ENCODE measurements around the gene PEX10.

PEX10 gene

DNA sequence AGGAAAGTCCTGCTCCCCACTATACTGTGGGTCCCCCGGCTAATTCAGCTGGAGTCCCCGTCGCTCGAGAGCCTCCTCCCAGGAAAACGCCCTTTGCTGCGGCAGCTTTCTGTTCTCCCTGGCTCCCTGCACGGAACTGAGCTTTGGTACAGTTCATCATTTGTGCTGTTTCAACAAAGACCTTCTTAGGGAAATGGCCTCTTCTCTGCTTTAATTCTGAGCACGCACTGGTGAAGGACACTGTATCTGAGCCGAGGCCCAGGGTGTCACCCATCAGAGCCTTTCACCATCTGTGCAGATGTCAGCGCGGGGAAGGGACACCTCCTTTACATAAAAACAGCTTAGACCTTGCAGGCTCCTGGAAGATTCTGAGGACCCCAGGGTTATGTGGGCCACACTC, 13.5 kb upstream of the PEX10 start:
- DNase-seq (ENCODE audit: low spot score) = no peak

DNA sequence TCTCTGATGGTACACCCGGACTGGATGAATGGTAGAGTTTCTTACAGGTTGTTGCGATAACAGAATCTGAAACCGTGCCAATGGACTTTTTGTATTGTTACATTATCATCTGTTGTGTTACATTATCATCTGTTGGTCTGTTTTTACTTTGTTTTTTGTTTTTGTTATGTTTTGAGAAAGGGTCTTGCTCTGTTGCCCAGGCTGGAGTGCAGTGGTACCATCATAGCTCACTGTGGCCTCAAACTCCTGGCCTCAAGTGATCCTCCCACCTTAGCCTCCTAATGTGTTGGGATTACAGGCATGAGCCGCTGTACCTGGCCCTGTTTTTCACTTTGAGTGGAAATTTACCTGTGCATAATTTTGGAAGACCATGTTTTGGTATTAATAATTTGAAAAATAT, 10.2 kb upstream of the PEX10 start:
- DNase-seq (ENCODE audit: low spot score) = no peak

DNA sequence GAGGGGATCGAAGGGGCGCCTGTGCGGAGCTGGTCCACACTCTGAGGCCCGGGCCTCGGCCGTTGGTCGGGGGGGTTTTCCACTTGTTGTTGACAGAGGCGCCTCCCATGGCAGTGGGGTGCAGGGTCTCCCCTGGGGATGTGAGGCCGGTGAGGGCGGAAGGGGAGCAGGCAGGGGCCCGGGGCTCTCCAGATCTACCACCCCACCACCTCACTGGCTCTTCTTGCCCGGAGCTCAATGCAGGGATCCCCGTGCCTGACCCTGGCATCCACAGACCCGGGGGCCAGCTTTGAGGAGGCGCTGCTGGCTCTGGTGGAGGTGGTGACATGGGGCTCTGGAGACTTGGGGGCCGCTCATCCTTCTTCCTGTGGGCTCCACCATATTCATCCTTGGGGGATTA, 7.1 kb upstream of the PEX10 start:
- DNase-seq (ENCODE audit: low spot score) = no peak

DNA sequence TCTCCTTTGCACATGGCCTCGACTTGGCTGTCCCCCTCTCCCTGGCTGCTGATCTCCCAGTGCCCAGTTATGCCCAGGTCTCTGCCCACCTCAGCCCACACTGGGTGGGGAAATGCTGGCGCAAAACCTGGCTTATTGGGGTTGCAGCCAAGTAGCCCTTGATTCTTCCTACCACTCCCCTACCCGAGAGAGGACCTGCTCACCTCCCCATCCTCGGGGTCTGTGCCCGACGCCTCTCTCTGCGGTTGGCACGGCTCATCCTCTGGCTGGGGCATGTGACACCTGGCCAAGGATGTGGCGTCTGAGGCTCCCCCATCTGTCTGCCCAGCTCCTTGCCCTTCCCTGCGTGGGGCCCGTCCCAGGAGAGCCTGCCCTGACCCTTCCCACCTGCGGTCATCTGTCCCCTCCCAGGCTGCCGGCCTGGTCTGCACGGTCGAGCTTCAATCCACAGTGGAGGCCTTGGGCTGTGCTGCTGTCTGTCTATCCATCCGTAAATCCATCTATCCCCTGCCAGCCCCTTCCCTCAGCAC, 6.5 kb upstream of the PEX10 start:
- DNase-seq (ENCODE audit: low spot score) = no peak

DNA sequence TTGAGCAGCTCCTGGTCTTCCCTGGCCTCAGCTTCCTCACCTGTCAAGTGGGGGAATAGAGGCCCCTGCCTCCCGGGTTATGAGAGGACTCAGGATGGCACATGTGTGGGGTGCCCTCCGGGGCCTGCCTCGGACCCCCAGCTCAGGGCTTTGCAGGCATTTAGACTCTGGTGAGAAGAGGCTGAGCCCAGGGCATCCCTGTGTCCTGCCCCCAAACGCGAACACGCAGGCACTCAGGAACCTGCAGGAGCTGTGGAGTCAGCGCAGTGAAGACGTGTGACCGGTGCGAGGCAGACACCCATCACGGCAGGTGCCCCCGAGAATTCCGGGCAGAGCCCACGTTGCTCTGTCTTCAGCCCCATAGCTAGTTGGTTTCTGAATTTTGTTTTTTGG, 5.5 kb upstream of the PEX10 start:
- no peak for DNase-seq (ENCODE audit: low spot score)

DNA sequence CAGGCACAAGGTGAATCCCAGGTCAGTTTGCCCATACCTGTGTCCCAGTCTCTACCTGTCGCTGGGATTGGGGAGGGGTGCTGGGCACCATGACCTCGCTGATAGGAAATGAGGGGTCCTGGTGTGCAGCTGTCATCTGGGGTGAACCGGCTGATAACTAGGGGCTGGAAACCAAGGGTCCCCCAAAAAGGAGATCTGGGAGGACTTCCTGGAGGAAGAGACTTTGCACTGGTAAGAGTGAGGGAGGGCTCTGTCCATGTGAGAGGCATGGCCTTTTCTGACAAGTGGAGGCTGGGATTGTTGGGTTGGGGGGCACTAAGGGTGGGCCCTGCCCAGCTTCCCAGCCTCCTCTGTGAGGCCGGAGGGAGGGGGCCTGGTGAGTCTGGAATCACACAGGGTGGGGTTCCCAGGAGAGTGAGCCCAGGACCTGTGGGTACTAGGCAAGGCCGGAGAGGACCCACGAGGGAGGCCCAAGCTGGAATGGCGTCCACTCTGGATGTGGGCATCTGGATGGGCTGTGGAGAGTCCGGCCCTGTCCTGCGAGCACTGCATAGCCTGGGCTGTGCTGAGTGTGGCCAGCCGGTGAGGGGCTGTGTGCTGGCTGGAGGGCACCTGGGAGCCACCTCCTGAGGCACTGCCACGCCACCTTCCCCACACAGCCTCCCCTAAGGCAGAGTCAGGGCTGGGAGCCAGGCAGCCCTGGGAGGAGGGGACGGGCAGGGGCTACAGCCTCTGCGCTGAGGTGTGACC, 4.9 kb upstream of the PEX10 start:
- no peak for DNase-seq (ENCODE audit: low spot score)

DNA sequence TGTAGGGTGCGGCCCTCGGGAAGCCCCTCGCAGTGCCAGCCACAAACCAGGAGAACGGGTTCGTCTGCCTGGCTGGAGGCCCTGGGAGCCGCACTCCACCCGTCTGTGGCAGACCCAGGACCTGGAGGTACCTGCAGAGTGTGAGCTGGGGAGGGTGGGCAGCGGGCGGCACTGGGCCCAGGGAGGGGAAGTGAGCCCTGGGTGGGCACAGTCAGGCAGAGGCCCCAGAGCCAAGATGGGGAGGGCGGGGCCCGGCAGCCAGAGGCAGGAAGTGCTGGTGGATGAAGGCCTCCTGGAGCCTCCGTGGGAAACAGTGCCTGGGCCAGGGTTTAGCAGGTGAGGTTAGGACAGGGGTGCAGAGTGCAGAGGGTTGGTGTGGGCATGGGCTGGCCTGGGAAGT, 4.0 kb upstream of the PEX10 start:
- no peak for DNase-seq (ENCODE audit: low spot score)

DNA sequence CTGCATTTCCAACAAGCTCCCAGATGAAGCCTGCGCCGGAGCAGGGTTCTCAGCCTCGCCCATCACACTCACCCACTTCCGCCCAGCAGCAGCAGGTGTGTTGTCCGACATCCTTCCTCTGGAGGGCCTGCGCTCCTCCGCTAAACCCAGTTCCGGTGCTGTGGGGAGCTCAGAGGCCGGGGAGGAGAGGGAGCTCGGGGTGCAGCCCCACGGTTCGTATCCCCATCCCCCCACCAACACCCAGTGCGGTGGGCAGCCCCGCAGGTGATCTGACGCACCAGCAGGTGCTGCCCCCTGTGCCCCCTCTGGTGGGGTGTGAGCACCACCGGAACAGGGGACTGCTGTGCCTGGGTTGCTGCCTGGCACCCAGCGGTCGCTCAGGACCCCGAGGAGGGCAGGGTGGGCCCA, 3.4 kb upstream of the PEX10 start:
- DNase-seq (ENCODE audit: low spot score) = no peak

DNA sequence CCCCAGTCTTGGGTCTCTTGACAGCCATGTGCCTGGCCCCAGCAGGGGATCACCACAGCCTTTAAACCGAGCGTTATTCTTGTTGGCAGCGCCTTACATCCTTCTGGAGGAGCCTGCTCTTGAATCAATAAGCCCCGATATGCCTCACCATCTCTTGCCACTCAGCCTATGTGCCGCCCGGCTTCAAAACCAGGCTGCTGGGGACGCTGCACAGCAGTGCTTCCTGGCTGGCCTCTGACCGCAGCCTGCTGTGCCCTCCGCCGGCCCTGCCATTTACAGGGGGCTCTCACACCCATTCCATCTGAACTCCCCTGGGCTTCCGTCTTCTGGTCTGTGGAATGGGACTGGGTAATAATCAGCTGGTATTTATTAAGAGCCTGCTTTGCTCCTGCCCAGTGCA, 3.0 kb upstream of the PEX10 start:
- DNase-seq (ENCODE audit: low spot score) = no peak

DNA sequence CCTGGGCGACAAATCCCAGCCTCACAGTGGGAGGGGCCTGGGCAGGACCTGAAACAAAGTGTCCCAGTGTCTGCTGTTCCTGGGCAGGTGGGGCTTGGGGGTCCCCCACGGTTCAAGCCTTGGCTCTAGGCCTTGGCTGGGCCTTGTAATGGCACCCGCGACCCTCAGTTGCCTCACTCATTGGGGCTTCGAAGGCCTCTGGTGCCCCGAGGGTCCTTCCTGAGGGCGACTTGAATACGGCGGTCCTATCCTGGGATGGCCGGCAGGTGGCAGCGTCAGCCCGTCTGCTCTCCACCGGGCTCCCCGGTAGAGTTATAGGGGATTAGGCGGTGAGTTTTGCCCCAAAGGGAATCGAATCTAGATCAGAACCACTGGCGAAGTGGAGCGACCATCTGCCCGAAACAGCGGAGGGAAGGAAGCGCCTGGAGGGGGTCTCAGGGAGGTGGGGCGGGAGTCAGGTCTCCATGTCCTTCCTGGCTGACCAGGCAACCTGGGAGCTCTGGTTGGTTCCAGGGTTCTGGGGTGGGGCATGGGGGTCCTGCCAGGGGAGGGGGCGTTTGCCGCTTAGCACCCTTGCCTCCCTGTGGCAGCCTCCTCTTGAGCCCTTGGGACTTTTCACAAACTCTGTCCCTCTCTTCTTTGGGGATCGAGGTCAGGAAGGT, 2.1 kb upstream of the PEX10 start:
- DNase-seq (ENCODE audit: low spot score) = peak; percentile 58

DNA sequence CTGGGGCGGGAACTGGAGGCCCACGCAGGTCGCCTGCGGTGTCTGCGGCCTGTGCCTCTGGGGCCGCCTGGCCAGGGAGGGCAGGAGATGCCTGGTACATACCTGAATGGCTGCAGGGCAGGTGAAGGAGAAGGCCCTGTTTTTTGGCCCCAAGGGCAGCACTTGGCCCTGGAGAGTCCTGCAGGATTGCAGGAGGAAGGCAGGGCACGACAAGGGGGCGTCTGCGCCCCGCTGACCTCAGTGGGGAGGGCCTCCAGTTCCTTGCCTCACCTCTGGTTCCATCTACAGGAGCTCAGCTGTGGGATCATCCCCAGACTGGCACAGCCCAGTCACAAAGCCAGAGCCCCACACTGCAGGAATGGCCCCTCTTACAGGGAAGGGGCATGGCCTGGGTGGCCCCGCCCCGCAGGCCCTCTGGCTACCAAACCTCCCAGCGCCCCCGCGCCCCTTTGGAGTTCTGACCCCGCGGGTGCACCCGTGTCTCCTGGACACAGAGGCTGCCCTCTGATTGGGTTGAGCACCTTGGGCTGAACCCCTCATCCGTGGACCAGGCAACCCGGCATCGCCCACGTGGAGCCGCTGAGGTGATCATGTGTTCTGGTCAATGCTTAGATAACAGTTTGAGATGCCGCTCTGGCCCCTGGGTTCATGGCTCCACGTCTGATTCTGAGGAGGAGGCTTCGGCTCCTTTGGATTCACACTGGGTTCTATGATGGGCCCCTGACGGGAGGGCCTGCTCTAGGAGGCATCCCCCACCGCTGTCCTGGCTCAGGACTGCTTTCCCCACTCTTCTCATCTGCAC, 1.3 kb upstream of the PEX10 start:
- DNase-seq (ENCODE audit: low spot score) = peak; percentile 42

DNA sequence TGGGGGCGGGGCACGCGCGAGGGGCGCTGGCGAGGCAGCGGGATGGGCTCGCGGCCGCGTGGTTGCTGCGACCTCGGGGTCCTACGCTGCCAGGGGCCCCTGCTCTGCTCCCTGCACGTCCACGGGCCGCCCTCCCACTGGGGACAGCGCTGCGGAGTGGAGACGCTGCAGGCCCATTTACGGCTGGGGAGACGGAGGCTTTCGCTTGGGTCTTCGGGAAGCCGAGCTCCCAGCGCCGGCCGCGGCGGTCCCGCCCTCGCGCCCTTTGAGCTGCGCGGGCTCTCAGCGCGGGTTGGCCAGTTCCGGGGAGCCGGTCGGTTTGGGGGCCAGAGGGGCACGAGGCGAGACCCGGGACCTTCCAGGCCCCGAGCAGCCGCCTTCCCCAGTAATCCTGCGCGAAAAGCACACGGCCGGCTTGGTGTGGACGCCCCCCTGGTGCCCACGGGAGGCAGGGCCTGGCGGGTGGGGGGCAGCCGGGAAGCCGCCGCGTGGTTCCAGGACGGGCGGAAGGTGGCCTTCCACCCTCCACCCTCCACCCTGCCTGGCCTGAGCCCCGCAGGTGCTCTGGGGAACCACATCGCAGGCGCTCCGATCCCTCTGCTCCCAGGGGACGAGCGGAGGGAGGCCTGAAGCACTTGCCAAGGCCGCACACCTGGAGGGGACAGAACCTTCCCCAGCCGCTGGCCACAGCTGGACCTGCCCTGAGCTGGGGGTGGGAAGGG, 570 bp upstream of the PEX10 start:
- peak; percentile 24 for DNase-seq (ENCODE audit: low spot score)

DNA sequence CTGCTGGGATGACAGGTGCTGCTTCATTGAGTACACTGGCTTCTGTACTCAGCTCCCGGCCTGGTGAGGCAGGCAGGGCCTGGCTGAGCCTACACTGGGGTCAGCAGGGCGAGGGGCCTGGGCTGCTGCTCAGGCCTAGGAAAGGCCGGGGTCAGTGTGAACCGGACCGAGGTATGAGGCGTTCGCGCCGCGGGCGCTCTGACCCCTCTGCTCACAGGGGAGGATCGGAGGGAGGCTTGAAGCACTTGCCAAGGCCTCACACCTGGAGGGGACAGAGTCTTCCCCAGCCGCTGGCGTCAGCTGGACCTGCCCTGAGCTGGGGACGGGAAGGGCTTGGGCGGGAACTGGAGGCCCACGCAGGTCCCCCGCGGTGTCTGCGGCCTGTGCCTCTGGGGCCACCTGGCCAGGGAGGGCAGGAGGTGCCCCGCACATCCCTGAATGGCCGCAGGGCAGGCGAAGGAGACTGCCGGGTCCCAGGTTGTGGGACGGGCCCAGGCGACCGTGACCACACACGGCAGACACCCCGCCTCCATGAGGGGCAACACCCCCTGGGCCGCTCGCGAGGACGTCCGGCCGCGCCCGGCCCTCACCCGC, 466 bp downstream of the PEX10 start:
- no peak for DNase-seq (ENCODE audit: low spot score)

DNA sequence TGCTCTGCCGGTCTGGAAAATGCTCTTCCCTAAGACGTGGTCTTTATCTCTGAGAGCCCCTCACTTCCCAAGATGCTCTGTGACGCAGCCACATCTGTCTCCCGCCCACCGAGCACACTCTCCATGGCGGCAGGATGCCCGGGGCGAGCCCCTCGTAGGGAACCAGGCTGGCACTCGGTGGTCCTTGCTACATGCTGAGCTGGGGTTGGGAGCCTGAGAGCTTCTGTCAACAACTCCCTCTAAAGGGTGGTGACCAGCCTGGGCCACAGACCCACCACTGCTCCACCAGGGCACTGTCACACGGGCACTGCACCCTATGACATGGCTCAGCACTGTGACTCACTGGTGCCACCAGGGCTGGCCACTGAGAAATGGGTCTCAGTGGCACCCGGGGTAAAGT, 2.6 kb downstream of the PEX10 start:
- DNase-seq (ENCODE audit: low spot score) = no peak

DNA sequence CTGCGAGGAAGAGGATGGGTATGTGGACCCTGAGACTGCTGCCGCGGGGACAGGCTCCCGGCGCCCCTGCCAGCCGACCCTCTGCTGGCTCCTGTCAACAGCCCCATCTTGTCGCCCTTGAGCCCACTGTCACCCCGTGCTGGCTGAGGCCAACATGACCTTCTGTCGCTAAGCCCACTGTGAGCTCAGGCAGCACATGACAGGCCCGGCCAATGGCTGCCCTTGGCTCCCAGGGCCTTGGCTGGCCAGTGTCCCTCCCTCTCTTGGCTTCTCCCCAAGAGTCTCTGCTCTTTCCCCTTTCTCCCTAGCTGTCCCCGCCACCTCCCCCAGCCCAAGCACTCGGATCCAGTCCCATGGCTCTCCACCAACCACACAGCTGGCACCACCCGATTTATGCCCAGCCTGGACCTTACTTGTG, 3.5 kb downstream of the PEX10 start:
- no peak for DNase-seq (ENCODE audit: low spot score)

DNA sequence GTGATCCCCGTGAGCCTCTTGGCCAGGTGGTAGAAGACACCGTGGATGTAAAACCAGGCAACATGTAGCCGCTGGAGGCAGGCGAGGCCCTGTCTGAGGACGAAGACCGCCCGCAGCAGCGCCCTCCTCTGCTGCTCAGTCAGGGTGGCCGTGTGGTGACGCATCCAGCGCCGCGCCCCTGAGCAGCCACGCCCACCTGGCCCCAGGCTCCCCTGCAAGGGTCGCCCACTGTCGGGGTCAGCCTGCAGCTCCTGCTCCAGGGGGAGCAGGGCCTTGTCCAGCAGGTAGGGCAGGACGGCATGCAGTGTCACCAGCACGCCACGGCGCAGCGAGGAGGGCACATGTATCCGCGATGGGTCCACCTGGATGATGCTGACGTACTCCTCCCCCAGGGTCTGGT, 3.9 kb downstream of the PEX10 start:
- DNase-seq (ENCODE audit: low spot score) = no peak

DNA sequence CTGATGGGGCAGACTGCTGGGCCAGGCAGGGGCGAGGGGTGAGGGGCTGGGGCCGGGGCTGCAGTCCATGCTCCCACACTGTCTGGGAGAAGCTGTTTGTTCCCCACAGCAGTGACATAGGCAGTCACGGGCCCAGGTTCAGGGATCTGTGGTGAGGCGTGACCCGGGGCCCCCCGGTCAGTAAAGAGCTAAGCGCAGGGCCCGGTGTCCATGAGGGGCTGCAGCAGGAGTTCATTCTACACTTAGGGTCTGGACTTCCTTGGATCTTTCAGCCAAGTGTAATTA, 4.4 kb downstream of the PEX10 start:
- DNase-seq (ENCODE audit: low spot score) = no peak

DNA sequence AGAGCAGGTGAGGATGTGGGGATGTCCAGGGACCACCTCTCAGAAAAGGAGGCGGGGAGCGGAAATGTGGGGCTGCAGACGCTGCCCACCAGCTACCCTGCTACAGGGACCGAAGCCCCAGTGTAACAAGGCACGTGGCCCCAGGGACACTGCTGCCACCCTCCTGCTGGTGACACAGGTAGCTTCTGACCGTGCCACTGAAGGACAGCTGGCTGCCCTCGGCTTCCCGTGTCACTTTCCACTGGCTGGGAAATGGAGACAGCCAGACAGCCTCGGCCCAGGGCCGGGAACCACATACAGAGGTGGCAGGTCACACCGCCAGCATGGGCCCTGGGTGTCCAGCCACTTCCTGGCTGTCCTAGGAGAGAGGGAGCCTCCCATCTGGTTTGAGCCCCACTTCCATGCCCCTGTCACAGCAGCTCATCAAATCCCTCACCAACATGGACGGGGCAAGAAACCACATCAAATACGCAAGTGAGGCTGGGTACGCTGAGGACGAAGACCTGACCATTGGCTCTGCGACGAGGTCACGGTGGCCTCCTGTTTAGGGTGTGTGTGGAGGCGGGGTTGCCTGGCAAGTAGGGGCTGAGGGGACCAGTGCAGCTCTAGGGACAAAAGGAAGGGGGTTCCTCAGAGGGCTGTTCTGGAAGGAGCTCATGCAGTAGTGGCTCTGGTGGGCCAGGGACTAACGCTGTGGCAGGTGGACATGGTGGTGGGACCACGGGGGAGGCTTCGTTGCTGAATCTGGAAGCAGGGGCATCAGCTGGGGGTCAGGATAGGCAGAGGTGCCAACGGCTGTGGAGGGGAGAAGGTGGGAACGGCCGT, 5.0 kb downstream of the PEX10 start:
- no peak for DNase-seq (ENCODE audit: low spot score)

DNA sequence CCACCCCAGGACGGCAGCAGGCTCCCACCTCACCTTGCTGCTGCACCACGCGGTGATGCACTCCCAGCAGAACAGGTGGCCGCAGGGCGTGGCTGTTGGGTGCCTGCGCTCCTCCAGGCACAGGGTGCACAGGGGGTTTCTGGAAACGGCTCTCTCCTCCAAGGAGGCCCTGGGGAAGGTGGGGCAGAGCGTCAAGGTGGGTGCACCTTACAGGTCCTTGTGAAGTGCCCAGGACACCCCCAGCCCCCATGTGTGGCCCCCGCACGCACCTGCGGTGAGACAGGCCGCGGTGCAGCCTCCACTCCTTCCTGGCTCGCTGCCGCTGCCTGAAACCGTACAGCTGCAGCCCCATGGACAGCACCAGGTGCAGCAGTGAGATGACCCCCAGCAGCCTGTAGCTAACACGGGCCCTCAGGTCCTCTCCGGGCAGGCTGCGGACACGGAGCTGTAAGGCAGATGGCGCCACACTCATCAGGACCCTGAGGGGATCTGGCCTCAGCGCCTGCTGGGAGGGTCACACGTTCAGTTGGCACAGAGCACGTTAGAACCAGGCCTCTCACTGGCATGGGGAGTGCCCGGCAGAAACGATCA, 5.8 kb downstream of the PEX10 start:
- DNase-seq (ENCODE audit: low spot score) = no peak

DNA sequence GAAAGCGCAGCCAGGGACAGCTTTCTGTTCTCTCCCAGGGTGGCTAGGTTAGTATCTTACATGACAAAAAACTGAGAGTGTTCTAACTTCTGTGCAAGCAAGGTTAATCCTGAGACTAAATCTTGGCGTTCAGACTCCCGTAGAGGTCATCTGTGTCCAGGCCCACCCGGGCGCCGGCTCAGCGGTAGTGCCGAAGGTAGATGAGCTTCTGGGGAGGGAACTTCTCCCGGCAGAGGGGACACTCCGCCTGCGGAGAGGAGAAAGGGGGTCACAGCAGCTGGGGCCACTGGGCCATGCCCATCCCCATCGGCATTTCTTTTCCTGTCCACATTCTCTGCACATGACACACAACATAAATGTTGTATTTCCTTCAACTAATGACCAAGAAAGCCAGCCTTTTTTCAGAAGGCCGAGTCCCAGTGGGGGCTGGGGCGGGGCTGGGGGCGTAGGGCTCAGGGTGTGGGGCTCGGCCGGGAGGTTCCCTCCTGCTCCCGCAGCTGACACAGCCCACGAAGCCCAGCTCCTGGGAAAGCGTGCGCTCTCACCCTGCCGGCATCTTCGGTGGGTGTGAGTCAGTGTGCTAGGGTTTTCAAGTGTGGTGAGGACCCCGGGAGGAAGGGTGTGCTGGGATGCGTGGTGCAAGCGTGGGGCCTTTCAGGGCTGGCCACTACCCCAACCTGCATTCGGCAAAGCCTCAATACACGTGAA, 6.6 kb downstream of the PEX10 start:
- DNase-seq (ENCODE audit: low spot score) = no peak
